ENCODE results near the gene JAM2. TPM values are rescaled to one million over a fixed set of nuclear protein-coding genes. Genes with fewer than 3 reads are reported as not detected.
A peak's percentile ranks its signal among the peaks of the same experiment; 100 is the strongest.

The JAM2 gene
- polyA plus RNA-seq, 3 donors, result 0.01 TPM; not detected in 2

DNA sequence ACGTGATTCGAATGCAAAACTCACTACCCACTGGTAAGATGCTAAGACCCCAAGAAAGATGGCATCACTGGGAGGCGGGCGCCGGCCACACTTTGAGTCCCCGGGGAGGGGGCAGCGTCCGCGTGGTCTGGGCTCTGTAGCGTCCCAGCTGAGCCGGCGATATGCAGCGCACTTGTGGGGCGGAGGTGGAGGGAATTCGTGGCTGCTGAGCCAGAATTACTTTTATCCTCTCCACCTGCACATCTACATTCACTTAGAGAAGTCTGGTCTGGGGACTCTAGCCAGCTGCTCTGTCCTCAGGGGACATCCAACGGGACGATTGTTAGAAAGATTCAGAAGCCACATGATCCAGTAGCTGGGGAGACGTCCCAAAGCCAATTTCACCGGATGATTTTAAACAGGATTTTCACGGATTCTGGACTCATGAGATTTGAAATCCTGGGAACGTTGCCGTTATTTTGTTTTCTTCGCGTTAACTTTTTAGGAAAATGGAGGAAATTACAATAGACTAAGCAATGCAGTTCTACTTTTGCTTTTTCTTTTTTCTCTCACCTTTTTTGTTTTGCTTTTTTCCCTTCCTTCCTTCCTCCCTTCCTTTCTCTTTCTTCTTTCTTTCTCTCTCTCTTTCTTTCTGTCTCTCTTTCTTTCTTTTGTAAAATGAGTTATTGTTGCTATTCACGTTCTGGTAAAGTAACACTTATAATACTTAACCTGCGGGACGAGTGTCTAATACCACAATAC is 1.3 kb downstream of the JAM2 start:
- Mint-ChIP-seq H3K36me3 (peaks cover 3 to 4% of the 10 kb centered on the region in 2 donors), H3K9me3 (peaks cover 0 to 6% (median 3%) of the 10 kb centered on the region in 7 donors), H3K4me1 (peaks cover 22% of the 10 kb centered on the region), H3K4me3 (peak overlapping the region; percentile 76 to 86), H3K27me3 (ENCODE audit: low read depth in 3 of 3) (peaks cover 36 to 44% (median 38%) of the 10 kb centered on the region in 3 donors), H3K27ac (no peak overlapping the region)
- WGBS (ENCODE audit: insufficient coverage), result 0% methylated on average over 7 of the region's 27 CpGs
- H3K4me3 ChIP-seq (replicated peaks in 1 of 3; ENCODE audit: low read depth in 2 of 3, low read length in 3 of 3), result peak overlapping the region; percentile 16 to 73 (median 54)
- H3K4me2 ChIP-seq (replicated peaks; ENCODE audit: extremely low read depth, low read length, poor library complexity, severe bottlenecking), result peak overlapping the region; percentile 88
- TF ChIP-seq CTCF (IDR thresholded peaks at IDR 0.05), result no peak
- peak overlapping the region; percentile 44 for H3K9ac ChIP-seq (ENCODE audit: insufficient read depth, low read length, poor library complexity, severe bottlenecking)
- peaks cover 18 to 30% of the 10 kb centered on the region in 2 donors for H3K27me3 ChIP-seq (ENCODE audit: control insufficient read depth in 2 of 2, insufficient read depth in 2 of 2, low read length in 2 of 2)
- H2AFZ ChIP-seq (ENCODE audit: insufficient read depth, low read depth, low read length, poor library complexity, severe bottlenecking), result peak overlapping the region; percentile 80
- no peaks in the 10 kb centered on the region for H3K36me3 ChIP-seq (replicated peaks in 1 of 2; ENCODE audit: control insufficient read depth in 1 of 2, insufficient read depth in 2 of 2, low read length in 2 of 2)
- no peaks in the 10 kb centered on the region for H3K9me3 ChIP-seq (replicated peaks in 1 of 2; ENCODE audit: control insufficient read depth in 1 of 2, insufficient read depth in 1 of 2, low read length in 2 of 2)
- intact Hi-C loops (cut with micrococcal nuclease), result no loop called here
- DNase-seq, result peak in 1 of 3 donors; percentile 8
- no peaks in the 10 kb centered on the region for H4K20me1 ChIP-seq (ENCODE audit: insufficient read depth, low read length)
- peaks cover 20 to 21% of the 10 kb centered on the region in 2 donors for H3K4me1 ChIP-seq (ENCODE audit: control insufficient read depth in 1 of 2, insufficient read depth in 2 of 2, low read length in 2 of 2)
- no peaks in the 10 kb centered on the region for H3K79me2 ChIP-seq (ENCODE audit: insufficient read depth, low read length)
- H3K27ac ChIP-seq (ENCODE audit: low read depth in 1 of 2, low read length in 2 of 2), result no peak overlapping the region

DNA sequence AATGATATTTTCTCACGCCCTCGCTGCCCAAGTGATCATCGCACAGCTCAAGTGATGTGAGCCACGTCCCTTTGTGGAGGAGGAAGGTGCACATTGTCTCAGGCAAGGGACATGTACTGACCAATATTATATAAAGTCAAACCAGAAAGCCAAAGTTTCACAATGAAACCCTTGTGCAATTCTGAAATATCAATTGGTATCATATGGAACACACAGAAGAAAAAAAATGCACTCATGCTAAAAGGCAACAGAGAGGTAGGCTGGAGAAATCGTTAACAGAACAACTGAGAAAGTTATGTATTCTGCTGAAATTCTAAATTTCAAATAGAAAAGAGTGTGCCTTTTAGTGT is 1.9 kb downstream of the JAM2 start:
- DNase-seq, result no peak
- Mint-ChIP-seq H3K9me3 (peaks cover 0 to 5% (median 3%) of the 10 kb centered on the region in 7 donors), H3K36me3 (peaks cover 3 to 4% of the 10 kb centered on the region in 2 donors), H3K27me3 (ENCODE audit: low read depth in 3 of 3) (peaks cover 36 to 44% (median 37%) of the 10 kb centered on the region in 3 donors), H3K27ac (no peak overlapping the region), H3K4me1 (peaks cover 22% of the 10 kb centered on the region), H3K4me3 (peak overlapping the region; percentile 76 to 86)
- intact Hi-C loops (cut with micrococcal nuclease), result no loop called here
- Histone ChIP-seq H3K9me3 (replicated peaks in 1 of 2; ENCODE audit: control insufficient read depth in 1 of 2, insufficient read depth in 1 of 2, low read length in 2 of 2) (no peaks in the 10 kb centered on the region), H3K4me2 (replicated peaks; ENCODE audit: extremely low read depth, low read length, poor library complexity, severe bottlenecking) (peak overlapping the region; percentile 88), H3K27ac (ENCODE audit: low read depth in 1 of 2, low read length in 2 of 2) (no peak overlapping the region), H3K9ac (ENCODE audit: insufficient read depth, low read length, poor library complexity, severe bottlenecking) (no peak overlapping the region), H3K4me3 (replicated peaks in 1 of 3; ENCODE audit: low read depth in 2 of 3, low read length in 3 of 3) (peak overlapping the region in 1 of 3 experiments; percentile 73), H3K27me3 (ENCODE audit: control insufficient read depth in 2 of 2, insufficient read depth in 2 of 2, low read length in 2 of 2) (peaks cover 18 to 30% of the 10 kb centered on the region in 2 donors), H3K79me2 (ENCODE audit: insufficient read depth, low read length) (no peaks in the 10 kb centered on the region), H2AFZ (ENCODE audit: insufficient read depth, low read depth, low read length, poor library complexity, severe bottlenecking) (no peak overlapping the region), H4K20me1 (ENCODE audit: insufficient read depth, low read length) (no peaks in the 10 kb centered on the region), H3K4me1 (ENCODE audit: control insufficient read depth in 1 of 2, insufficient read depth in 2 of 2, low read length in 2 of 2) (peaks cover 20 to 21% of the 10 kb centered on the region in 2 donors), H3K36me3 (replicated peaks in 1 of 2; ENCODE audit: control insufficient read depth in 1 of 2, insufficient read depth in 2 of 2, low read length in 2 of 2) (no peaks in the 10 kb centered on the region)
- no peak for TF ChIP-seq CTCF (IDR thresholded peaks at IDR 0.05)
- no CpG with 5 or more reads among the region's 5 CpGs for WGBS (ENCODE audit: insufficient coverage)
